ENCODE measurements around the gene FOXJ3. TPM values are rescaled to one million over a fixed set of nuclear protein-coding genes. Genes with fewer than 3 reads are reported as not detected.

The FOXJ3 gene
- total RNA-seq, 4 donors from 2014 or later: 42.9 to 68.5 (median 52.5) TPM

DNA sequence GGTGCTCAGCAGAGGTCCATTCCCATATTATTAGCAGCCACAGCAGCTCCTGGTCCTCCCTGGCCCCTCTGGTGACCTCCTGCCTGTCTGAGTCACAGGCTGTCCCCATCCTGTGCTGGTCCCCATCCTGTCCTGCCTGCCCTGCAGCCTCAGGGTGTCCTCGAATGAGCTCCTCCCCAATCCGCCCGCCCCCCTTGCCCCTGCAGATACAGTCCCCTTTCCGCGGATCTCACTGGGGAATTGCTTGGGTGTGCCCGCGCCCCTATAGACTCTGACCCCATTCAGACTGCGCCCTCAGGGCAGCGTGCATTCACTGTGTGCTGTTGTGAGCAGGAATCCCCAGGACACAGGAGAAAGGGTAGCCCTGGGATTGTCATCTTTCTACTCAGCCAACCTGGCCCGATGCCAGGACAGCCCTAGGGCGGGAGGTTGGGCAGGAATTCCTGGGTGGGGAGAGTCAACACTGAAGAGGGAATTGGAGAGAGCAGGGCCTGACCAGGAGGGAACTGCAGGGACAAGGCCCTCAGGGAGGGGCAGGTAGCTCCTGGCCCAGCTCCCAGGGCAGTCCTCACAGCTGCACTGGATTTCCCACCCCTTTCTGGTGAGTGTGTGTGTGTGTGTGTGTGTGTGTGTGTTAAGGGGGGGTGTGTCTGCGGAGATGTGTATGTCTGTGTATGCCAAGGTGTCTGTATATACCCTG lies 169.4 kb downstream of the FOXJ3 start:
- TF ChIP-seq POLR2A (IDR thresholded peaks at IDR 0.05): peak in 1 of 2 donors; percentile 20
- TF ChIP-seq CTCF (IDR thresholded peaks at IDR 0.05): peak in 1 of 6 experiments; percentile 2
- H3K4me3 ChIP-seq: no peak overlapping the region
- H3K4me1 ChIP-seq: peaks cover 0 to 7% (median 0%) of the 10 kb centered on the region in 4 donors
- H3K27me3 ChIP-seq: no peaks in the 10 kb centered on the region
- peak in 2 of 3 donors; percentile 93 to 97 for DNase-seq
- H3K27ac ChIP-seq: peak overlapping the region in 3 of 4 donors; percentile 68 to 96 (median 85)
- peaks cover 0 to 5% (median 0%) of the 10 kb centered on the region in 4 donors for H3K9me3 ChIP-seq
- no peaks in the 10 kb centered on the region for H3K36me3 ChIP-seq

- Histone ChIP-seq H3K4me1 (peaks cover 0 to 7% (median 0%) of the 10 kb centered on the region in 4 donors), H3K9me3 (peaks cover 0 to 8% (median 0%) of the 10 kb centered on the region in 4 donors), H3K36me3 (no peaks in the 10 kb centered on the region), H3K27ac (peak within 1 kb of the TSS in 3 of 4 donors; percentile 68 to 96 (median 85)), H3K4me3 (peak within 1 kb of the TSS in 3 of 4 donors; percentile 17 to 57 (median 51)), H3K27me3 (no peaks in the 10 kb centered on the region)
- DNase-seq: peak in 2 of 3 donors; percentile 88 to 89
- no peak for TF ChIP-seq CTCF (IDR thresholded peaks at IDR 0.05)
- TF ChIP-seq POLR2A (IDR thresholded peaks at IDR 0.05): peak; percentile 87 to 93
Observed at GRCh38 chr1:42164551-42165420, 170.2 kb downstream of the FOXJ3 start, which contains the start of gene GUCA2A. TSS of gene GUCA2A (minus strand) at chr1:42164745. CDS start at chr1:42164712, 33 bp downstream.

DNA sequence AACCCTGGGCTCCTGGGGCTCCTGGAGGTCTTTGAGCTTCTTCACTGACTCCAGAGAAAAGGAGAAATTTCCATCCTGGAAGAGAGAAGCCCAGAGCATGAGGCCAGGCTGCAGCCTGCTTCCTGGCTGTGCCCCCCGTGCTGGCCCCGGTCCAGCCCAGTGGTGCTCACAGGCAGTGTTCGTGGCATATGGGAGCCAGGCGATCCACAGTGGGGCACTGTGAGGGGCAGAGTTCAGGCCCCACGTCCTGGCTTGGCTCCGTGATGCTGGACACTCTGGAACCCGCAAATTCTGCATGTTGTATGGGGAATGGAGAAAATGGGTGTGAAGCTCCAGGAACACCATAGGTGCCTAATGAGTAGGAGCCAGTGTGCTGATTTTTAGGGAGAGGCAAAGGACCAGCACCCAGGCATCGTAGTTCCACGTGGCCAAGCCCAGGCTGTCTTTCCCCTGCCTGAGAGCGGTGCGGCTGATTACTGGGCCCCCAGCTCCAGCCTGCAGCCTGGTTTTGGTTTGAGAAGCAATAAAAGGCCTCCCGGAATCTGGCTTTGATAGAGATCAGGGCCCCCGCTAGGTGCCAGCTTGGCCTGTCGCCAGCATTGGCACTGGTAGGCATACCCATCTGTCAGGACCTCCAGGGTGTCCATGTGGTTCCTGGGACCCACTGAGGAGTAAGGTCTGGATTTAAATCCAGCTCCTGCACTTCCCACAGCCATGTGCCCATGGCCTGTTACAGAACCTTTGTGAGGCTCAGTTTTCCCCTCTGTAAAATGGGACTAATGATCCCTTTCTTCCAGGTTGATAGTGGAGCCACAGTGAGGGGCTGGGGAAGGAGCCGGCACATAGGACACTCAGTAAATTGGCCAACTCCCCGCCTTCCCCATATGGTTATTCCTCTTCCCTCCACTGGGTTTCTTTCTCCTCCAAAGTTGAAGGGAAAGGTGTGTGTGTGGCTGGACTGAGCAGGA lies 171.2 kb downstream of the FOXJ3 start:
- Histone ChIP-seq H3K27me3 (no peaks in the 10 kb centered on the region), H3K4me1 (peaks cover 0 to 7% (median 0%) of the 10 kb centered on the region in 4 donors), H3K4me3 (peak overlapping the region in 3 of 4 donors; percentile 17 to 57 (median 51)), H3K27ac (peak overlapping the region in 3 of 4 donors; percentile 57 to 96 (median 85)), H3K36me3 (no peaks in the 10 kb centered on the region), H3K9me3 (peaks cover 0 to 8% (median 0%) of the 10 kb centered on the region in 4 donors)
- TF ChIP-seq POLR2A (IDR thresholded peaks at IDR 0.05): no peak
- no peak for TF ChIP-seq CTCF (IDR thresholded peaks at IDR 0.05)
- DNase-seq: no peak

GRCh38 chr1:42163114-42163513 lies 171.9 kb downstream of the FOXJ3 start:
- H3K9me3 ChIP-seq: peaks cover 0 to 8% (median 0%) of the 10 kb centered on the region in 4 donors
- TF ChIP-seq CTCF (IDR thresholded peaks at IDR 0.05) (no peak), POLR2A (IDR thresholded peaks at IDR 0.05) (no peak)
- no peaks in the 10 kb centered on the region for H3K36me3 ChIP-seq
- peak overlapping the region in 2 of 4 donors; percentile 61 to 85 for H3K27ac ChIP-seq
- DNase-seq: no peak
- H3K4me3 ChIP-seq: peak overlapping the region in 2 of 4 donors; percentile 51 to 57
- H3K27me3 ChIP-seq: no peaks in the 10 kb centered on the region
- H3K4me1 ChIP-seq: peaks cover 0 to 7% (median 0%) of the 10 kb centered on the region in 4 donors
